Left lung (tissue), 10 donors: Measurements from ENCODE around the gene EVA1C. TPM values are rescaled to one million over a fixed set of nuclear protein-coding genes. Genes with fewer than 3 reads are reported as not detected.

Experiments used
- ATAC-seq: fragments of 200-7000 bp; cut with Tn5 transposase; one replicate; pipeline ENCODE4 v1.9.1; 2020; ENCODE audit warnings: moderate library complexity
- DNase-seq, 4 donors: peaks; one replicate each; pipeline ENCODE4 v3.0.0-alpha.2; 2013 to 2020
- H3K27ac ChIP-seq, 2 donors: fragments of 200-600 bp; sonication (generic) in 1 of 2; one replicate each; pipeline versions ENCODE4 v1.5.0 to v1.8.0; 2020 to 2021
- H3K27me3 ChIP-seq, 2 donors: fragments of 200-600 bp; sonication (generic) in 1 of 2; one replicate each; pipeline versions ENCODE4 v1.5.0 to v1.8.0; 2020 to 2021
- H3K36me3 ChIP-seq, 2 donors: fragments of 200-600 bp; sonication (generic) in 1 of 2; one replicate each; pipeline versions ENCODE4 v1.5.0 to v1.8.0; 2020 to 2021
- H3K4me1 ChIP-seq, 2 donors: fragments of 200-600 bp; one replicate each; pipeline ENCODE4 v1.8.0; 2021
- H3K4me3 ChIP-seq, 2 donors: fragments of 200-600 bp; sonication (generic) in 1 of 2; one replicate each; pipeline versions ENCODE4 v1.5.0 to v1.8.0; 2020 to 2021; ENCODE audit warnings: mild to moderate bottlenecking in 1 of 2
- H3K9me3 ChIP-seq, 2 donors: fragments of 200-600 bp; sonication (generic) in 1 of 2; one replicate each; pipeline versions ENCODE4 v1.5.0 to v1.8.0; 2020 to 2021
- CTCF ChIP-seq, 2 donors: fragments of 200-600 bp; sonication (generic) in 1 of 2; IDR thresholded peaks; one replicate each; pipeline versions ENCODE4 v1.5.0 to v1.8.0; 2021; ENCODE audit warnings: antibody characterized with exemption in 2 of 2
- intact Hi-C, 2 donors: fragments of 100-400 bp; cut with DNase I; formaldehyde crosslinking; loops; one replicate each; pipeline versions ENCODE4 v1.11.2 to v1.14.2; 2022
- polyA plus RNA-seq, 6 donors: library from polyadenylated mRNA; unstranded; fragments of 120-200 nt; gene quantifications; one replicate each; pipeline ENCODE4 v1.2.1, GENCODE V29; 2013; ENCODE audit not compliant: insufficient read length in 6 of 6
- total RNA-seq, 2 donors: library from RNA; stranded (reverse); fragmentation: NEBNext Ultra II Directional; extraction: Animal tissue kit (Norgen Biotek cat#: 25700); gene quantifications; one replicate each; pipeline ENCODE4 v1.2.1, GENCODE V29; 2021
- donor health status: DM: no; HTN: yes; CAD: no.
- donor health status: DM: no; HTN: no; CAD: no.

EVA1C gene
- total and polyA plus RNA-seq, 8 donors: 2.9 to 29.8 (median 4.3) TPM

GRCh38 chr21:32452641-32453040, 40.1 kb downstream of the EVA1C start:
- no peak for DNase-seq
- no peaks in the 10 kb centered on the region for H3K27me3 ChIP-seq
- no peak overlapping the region for H3K27ac ChIP-seq
- ATAC-seq: no peak
- no peaks in the 10 kb centered on the region for H3K9me3 ChIP-seq
- H3K4me3 ChIP-seq: no peak overlapping the region
- peaks cover 0 to 6% of the 10 kb centered on the region in 2 donors for H3K36me3 ChIP-seq
- TF ChIP-seq CTCF (IDR thresholded peaks at IDR 0.05): no peak
- peaks cover 13 to 34% of the 10 kb centered on the region in 2 donors for H3K4me1 ChIP-seq
- intact Hi-C loops: no loop called here

GRCh38 chr21:32455548-32455947, 43.0 kb downstream of the EVA1C start:
- ATAC-seq: peak; percentile 59
- intact Hi-C loops: no loop called here
- peak overlapping the region in 1 of 2 donors; percentile 59 for H3K27ac ChIP-seq

GRCh38 chr21:32456497-32456918, 44.0 kb downstream of the EVA1C start:
- H3K4me3 ChIP-seq: no peak overlapping the region
- H3K36me3 ChIP-seq: peaks cover 0 to 40% of the 10 kb centered on the region in 2 donors
- intact Hi-C loops: no loop called here
- ATAC-seq (peak; percentile 30), DNase-seq (no peak)
- H3K9me3 ChIP-seq: no peaks in the 10 kb centered on the region
- H3K4me1 ChIP-seq: peaks cover 16 to 32% of the 10 kb centered on the region in 2 donors
- TF ChIP-seq CTCF (IDR thresholded peaks at IDR 0.05): no peak
- peak overlapping the region; percentile 35 to 59 for H3K27ac ChIP-seq
- no peaks in the 10 kb centered on the region for H3K27me3 ChIP-seq

More at GRCh38 chr21:32455548-32455947, 43.0 kb downstream of the EVA1C start:
- TF ChIP-seq CTCF (IDR thresholded peaks at IDR 0.05): no peak
- peaks cover 16 to 39% of the 10 kb centered on the region in 2 donors for H3K4me1 ChIP-seq
- no peaks in the 10 kb centered on the region for H3K9me3 ChIP-seq
- peaks cover 0 to 30% of the 10 kb centered on the region in 2 donors for H3K36me3 ChIP-seq
- no peak for DNase-seq
- H3K4me3 ChIP-seq: no peak overlapping the region
- H3K27me3 ChIP-seq: no peaks in the 10 kb centered on the region

GRCh38 chr21:32457360-32457840, 44.9 kb downstream of the EVA1C start:
- peaks cover 0 to 42% of the 10 kb centered on the region in 2 donors for H3K36me3 ChIP-seq
- H3K9me3 ChIP-seq: no peaks in the 10 kb centered on the region
- no peak for ATAC-seq
- H3K27me3 ChIP-seq: no peaks in the 10 kb centered on the region
- no peak for TF ChIP-seq CTCF (IDR thresholded peaks at IDR 0.05)
- DNase-seq: peak in 3 of 4 donors; percentile 28 to 43 (median 32)
- H3K4me3 ChIP-seq: no peak overlapping the region
- intact Hi-C loops: no loop called here
- peaks cover 12 to 23% of the 10 kb centered on the region in 2 donors for H3K4me1 ChIP-seq
- H3K27ac ChIP-seq: peak overlapping the region; percentile 35 to 59

GRCh38 chr21:32457962-32458361, 45.5 kb downstream of the EVA1C start:
- no peak overlapping the region for H3K4me3 ChIP-seq
- no peaks in the 10 kb centered on the region for H3K9me3 ChIP-seq
- TF ChIP-seq CTCF (IDR thresholded peaks at IDR 0.05): no peak
- DNase-seq: peak in 1 of 4 donors; percentile 24
- peaks cover 12 to 23% of the 10 kb centered on the region in 2 donors for H3K4me1 ChIP-seq
- peaks cover 0 to 42% of the 10 kb centered on the region in 2 donors for H3K36me3 ChIP-seq
- ATAC-seq: no peak
- intact Hi-C loops: no loop called here
- no peaks in the 10 kb centered on the region for H3K27me3 ChIP-seq
- H3K27ac ChIP-seq: peak overlapping the region; percentile 35 to 59
